Panc1 (cell line): ENCODE results near the gene PAIP1.

Source experiments
- POLR2AphosphoS5 ChIP-seq: IDR thresholded peaks from 2 replicates; pipeline ENCODE4 v1.6.1; 2012; ENCODE audit warnings: mild to moderate bottlenecking, low read depth, low read length, moderate library complexity
- TF ChIP-seq, protein P1 (sequence below): fragments of 450-650 bp; IDR thresholded peaks from 2 replicates; pipeline ENCODE4 v1.5.1; 2017; ENCODE audit warnings: mild to moderate bottlenecking

DNA sequence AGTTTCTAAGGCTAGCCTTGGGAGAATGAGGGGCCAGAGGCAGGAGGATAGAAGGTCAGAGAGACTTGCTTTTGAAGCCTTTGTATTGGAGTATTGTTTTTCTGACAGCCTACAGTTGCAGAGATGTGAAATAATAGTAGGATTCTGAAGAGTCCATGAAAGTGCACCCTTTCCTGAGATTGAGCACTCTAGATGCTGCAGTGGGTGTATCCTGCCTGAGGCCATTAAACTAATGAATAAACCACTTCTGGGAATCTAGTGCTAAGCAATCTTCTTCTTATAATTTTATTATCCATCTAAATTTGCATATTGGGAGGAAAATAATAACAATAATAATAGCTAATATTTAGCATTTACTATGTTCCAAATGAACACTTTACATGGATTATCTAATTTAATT, 26.8 kb upstream of the PAIP1 start:
- TF ChIP-seq, protein P1, sequence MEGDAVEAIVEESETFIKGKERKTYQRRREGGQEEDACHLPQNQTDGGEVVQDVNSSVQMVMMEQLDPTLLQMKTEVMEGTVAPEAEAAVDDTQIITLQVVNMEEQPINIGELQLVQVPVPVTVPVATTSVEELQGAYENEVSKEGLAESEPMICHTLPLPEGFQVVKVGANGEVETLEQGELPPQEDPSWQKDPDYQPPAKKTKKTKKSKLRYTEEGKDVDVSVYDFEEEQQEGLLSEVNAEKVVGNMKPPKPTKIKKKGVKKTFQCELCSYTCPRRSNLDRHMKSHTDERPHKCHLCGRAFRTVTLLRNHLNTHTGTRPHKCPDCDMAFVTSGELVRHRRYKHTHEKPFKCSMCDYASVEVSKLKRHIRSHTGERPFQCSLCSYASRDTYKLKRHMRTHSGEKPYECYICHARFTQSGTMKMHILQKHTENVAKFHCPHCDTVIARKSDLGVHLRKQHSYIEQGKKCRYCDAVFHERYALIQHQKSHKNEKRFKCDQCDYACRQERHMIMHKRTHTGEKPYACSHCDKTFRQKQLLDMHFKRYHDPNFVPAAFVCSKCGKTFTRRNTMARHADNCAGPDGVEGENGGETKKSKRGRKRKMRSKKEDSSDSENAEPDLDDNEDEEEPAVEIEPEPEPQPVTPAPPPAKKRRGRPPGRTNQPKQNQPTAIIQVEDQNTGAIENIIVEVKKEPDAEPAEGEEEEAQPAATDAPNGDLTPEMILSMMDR, result no peak
- TF ChIP-seq POLR2AphosphoS5, result no peak
